GM08714 (cell line): ENCODE results near the gene ZNF599.

Experiments used
- H3K4me3 ChIP-seq: fragments of 200-500 bp; sonication (Bioruptor generic); 2 replicates; pipeline ENCODE4 v1.5.1; 2014; ENCODE audit warnings: mild to moderate bottlenecking, low read length, inconsistent platforms
- ZNF274 ChIP-seq: IDR thresholded peaks from 2 replicates; pipeline ENCODE4 v1.6.1; 2012; ENCODE audit warnings: mild to moderate bottlenecking, low read depth, low read length

ZNF599 gene

GRCh38 chr19:34778342-34778741 is 5.3 kb upstream of the ZNF599 start:
- H3K4me3 ChIP-seq: no peak overlapping the region
- TF ChIP-seq ZNF274: no peak

- no peak for TF ChIP-seq ZNF274
- H3K4me3 ChIP-seq: no peak overlapping the region
Observed at GRCh38 chr19:34774857-34775256, 1.8 kb upstream of the ZNF599 start.

- no peak for TF ChIP-seq ZNF274
- peak overlapping the region; percentile 40; the same call in 1 of the 2 replicates for H3K4me3 ChIP-seq
Observed at GRCh38 chr19:34773555-34773864, 495 bp upstream of the ZNF599 start.

GRCh38 chr19:34767951-34768350 is 5.1 kb downstream of the ZNF599 start:
- no peak for TF ChIP-seq ZNF274
- H3K4me3 ChIP-seq: no peak overlapping the region

GRCh38 chr19:34766386-34766785 is 6.6 kb downstream of the ZNF599 start:
- no peak for TF ChIP-seq ZNF274
- no peak overlapping the region for H3K4me3 ChIP-seq

- H3K4me3 ChIP-seq: no peak overlapping the region
- peak; percentile 99 for TF ChIP-seq ZNF274
Observed at GRCh38 chr19:34759218-34759917, 13.6 kb downstream of the ZNF599 start.

GRCh38 chr19:34757441-34757840 is 15.6 kb downstream of the ZNF599 start:
- no peak overlapping the region for H3K4me3 ChIP-seq
- no peak for TF ChIP-seq ZNF274

- TF ChIP-seq ZNF274: no peak
- H3K4me3 ChIP-seq: no peak overlapping the region
Observed at GRCh38 chr19:34744896-34745690, 27.9 kb downstream of the ZNF599 start.

- H3K4me3 ChIP-seq: peak overlapping the region; percentile 68
- TF ChIP-seq ZNF274: no peak
Observed at GRCh38 chr19:34734537-34735103, 38.4 kb downstream of the ZNF599 start.

- no peak for TF ChIP-seq ZNF274
- peak within 1 kb of the TSS; percentile 68 for H3K4me3 ChIP-seq
Observed at GRCh38 chr19:34733746-34734536, 39.1 kb downstream of the ZNF599 start, which contains the start of gene ZNF181. Gene ZNF181, plus strand, starts transcription at chr19:34734243. Its CDS starts 795 bp downstream, at chr19:34735038.

GRCh38 chr19:34733266-34733745 is 39.7 kb downstream of the ZNF599 start:
- H3K4me3 ChIP-seq: peak overlapping the region; percentile 68

GRCh38 chr19:34732612-34733211 is 40.3 kb downstream of the ZNF599 start:
- TF ChIP-seq ZNF274: no peak
- H3K4me3 ChIP-seq: peak overlapping the region; percentile 68; the same call in 1 of the 2 replicates

More at GRCh38 chr19:34733266-34733745, 39.7 kb downstream of the ZNF599 start:
- no peak for TF ChIP-seq ZNF274

- TF ChIP-seq ZNF274: no peak
Observed at GRCh38 chr19:34731964-34732363, 41.1 kb downstream of the ZNF599 start.

More at GRCh38 chr19:34731964-34732363, 41.1 kb downstream of the ZNF599 start:
- no peak overlapping the region for H3K4me3 ChIP-seq
